Gastrocnemius medialis (tissue), 4 donors: Measurements from ENCODE around the gene NPTXR. TPM values are rescaled to one million over a fixed set of nuclear protein-coding genes. Genes with fewer than 3 reads are reported as not detected.

Experiments used
- ATAC-seq, 2 donors: fragments of 150-250 bp; one replicate each; pipeline ENCODE4 v1.9.1; 2016
- DNase-seq, 2 donors: peaks; one replicate each; pipeline ENCODE4 v3.0.0-alpha.2; 2019
- H3K27ac ChIP-seq, 4 donors: fragments of 200-600 bp; sonication (generic); 1 replicate in 1 of 4; 2 replicates in 3 of 4; pipeline ENCODE4 v1.5.1; 2016 to 2018; ENCODE audit warnings: mild to moderate bottlenecking in 2 of 4, moderate library complexity in 1 of 4
- H3K27me3 ChIP-seq, 3 donors: fragments of 200-600 bp; sonication (generic) in 2 of 3; 1 replicate in 1 of 3; 2 replicates in 2 of 3; pipeline versions ENCODE4 v1.5.1 to v1.6.0; 2016 to 2019; ENCODE audit warnings: mild to moderate bottlenecking in 1 of 3, moderate library complexity in 1 of 3
- H3K36me3 ChIP-seq, 2 donors: fragments of 200-600 bp; sonication (generic) in 1 of 2; one replicate each; pipeline ENCODE4 v1.5.1; 2017 to 2018
- H3K4me1 ChIP-seq, 2 donors: fragments of 200-600 bp; sonication (generic) in 1 of 2; one replicate each; pipeline ENCODE4 v1.5.1; 2016 to 2017; ENCODE audit warnings: mild to moderate bottlenecking in 2 of 2
- H3K4me3 ChIP-seq, 4 donors: fragments of 200-600 bp; sonication (generic) in 3 of 4; 1 replicate in 1 of 4; 2 replicates in 3 of 4; pipeline ENCODE4 v1.5.1; 2016 to 2019; ENCODE audit warnings: mild to moderate bottlenecking in 2 of 4
- H3K9me3 ChIP-seq, 3 donors: fragments of 200-600 bp; sonication (generic) in 2 of 3; 1 replicate in 1 of 3; 2 replicates in 2 of 3; pipeline ENCODE4 v1.5.1; 2016 to 2019
- CTCF ChIP-seq, 5 experiments: fragments of 450-650 bp in 3 of 5; fragments of 200-600 bp in 2 of 5; sonication (generic) in 2 of 5; IDR thresholded peaks in 4 of 5; conservative IDR thresholded peaks in 1 of 5; 1 replicate in 4 of 5; 2 replicates in 1 of 5; pipeline ENCODE4 v1.5.1; 2016 to 2019; ENCODE audit warnings: antibody characterized with exemption in 5 of 5, mild to moderate bottlenecking in 3 of 5, moderate library complexity in 3 of 5
- POLR2A ChIP-seq, 2 donors: fragments of 450-650 bp; IDR thresholded peaks; one replicate each; pipeline ENCODE4 v1.6.1; 2017; ENCODE audit warnings: antibody characterized with exemption in 2 of 2, mild to moderate bottlenecking in 2 of 2, moderate library complexity in 2 of 2
- in situ Hi-C, 4 donors: fragments of 200-750 bp; cut with MboI; loops; one replicate each; pipeline versions ENCODE4 v1.15.0 to v1.8.0; 2017; ENCODE audit warnings: low sequenced_read_pairs in 4 of 4
- intact Hi-C: fragments of 100-400 bp; cut with DNase I; formaldehyde crosslinking; loops from one replicate; pipeline ENCODE4 v1.15.1; 2023; ENCODE audit warnings: low total_unique reads
- total RNA-seq, 4 donors: library from RNA; depleted of rRNA; stranded (reverse); fragments of >200 nt; gene quantifications; one replicate each; pipeline versions ENCODE4 v1.1.0 to v1.2.3, GENCODE V29; 2016

The NPTXR gene
- total RNA-seq, 4 donors from 2014 or later = 0.25 to 5.0 (median 0.73) TPM

DNA sequence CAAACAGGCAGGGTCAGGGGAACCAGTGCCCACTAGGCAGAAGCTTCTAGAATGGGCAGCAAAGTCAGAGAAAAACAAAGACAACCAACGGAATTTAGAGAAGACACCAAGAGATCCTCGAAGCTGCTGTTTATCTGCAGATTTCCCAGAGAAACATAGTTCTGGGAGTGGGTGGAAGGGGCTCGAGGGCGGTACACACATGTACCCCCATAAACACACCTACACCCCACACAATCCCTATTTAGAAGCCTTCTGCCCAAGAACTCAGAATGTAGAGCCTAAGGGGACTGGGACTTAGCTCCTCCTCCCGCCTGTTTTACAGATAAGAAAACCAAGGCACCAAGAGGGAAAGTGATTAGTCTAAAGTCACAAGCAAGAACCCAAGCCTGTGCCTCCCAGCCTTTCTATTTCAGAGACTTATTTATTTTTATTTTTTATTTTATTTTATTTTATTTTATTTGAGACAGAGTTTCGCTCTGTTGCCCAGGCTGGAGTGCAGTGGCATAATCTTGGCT, 6.4 kb downstream of the NPTXR start:
- H3K27ac ChIP-seq = no peak overlapping the region
- no peak overlapping the region for H3K4me3 ChIP-seq
- no peak for TF ChIP-seq POLR2A (IDR thresholded peaks at IDR 0.05)
- no peak for TF ChIP-seq CTCF (IDR thresholded peaks at IDR 0.05 in 4 of 5, conservative IDR thresholded peaks at IDR 0.05 in 1 of 5)
- H3K27me3 ChIP-seq = peaks cover 31 to 37% (median 37%) of the 10 kb centered on the region in 3 donors
- H3K4me1 ChIP-seq = no peaks in the 10 kb centered on the region
- no peak for ATAC-seq
- no peaks in the 10 kb centered on the region for H3K36me3 ChIP-seq
- H3K9me3 ChIP-seq = no peaks in the 10 kb centered on the region
- DNase-seq = no peak
- intact Hi-C loops = no loop called here
- in situ Hi-C loops = no loop called here

DNA sequence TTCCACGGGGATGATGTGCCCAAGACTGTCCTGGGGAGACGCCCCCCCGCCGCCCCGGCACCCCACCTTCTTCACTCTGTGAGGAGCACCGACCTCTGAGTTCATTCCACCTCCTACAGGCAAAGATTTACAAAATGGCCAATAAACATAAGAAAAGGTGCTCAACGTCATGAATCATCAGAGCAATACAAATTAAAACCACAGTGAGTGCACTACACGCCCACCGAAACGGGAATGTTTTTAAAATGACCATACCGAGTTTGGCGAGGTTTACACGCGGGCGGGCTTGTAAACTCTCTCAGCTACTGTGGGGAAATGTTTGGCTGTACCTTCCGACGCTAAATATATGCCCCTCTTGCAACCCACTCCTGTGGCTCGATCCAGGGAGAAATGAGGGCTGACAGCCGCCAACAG, 7.9 kb downstream of the NPTXR start:
- in situ Hi-C loops = no loop called here
- Histone ChIP-seq H3K4me1 (no peaks in the 10 kb centered on the region), H3K27ac (no peak overlapping the region), H3K9me3 (no peaks in the 10 kb centered on the region), H3K4me3 (no peak overlapping the region), H3K27me3 (peaks cover 22 to 27% (median 24%) of the 10 kb centered on the region in 3 donors), H3K36me3 (no peaks in the 10 kb centered on the region)
- TF ChIP-seq CTCF (IDR thresholded peaks at IDR 0.05 in 4 of 5, conservative IDR thresholded peaks at IDR 0.05 in 1 of 5) (no peak), POLR2A (IDR thresholded peaks at IDR 0.05) (no peak)
- intact Hi-C loops = no loop called here
- DNase-seq (no peak), ATAC-seq (no peak)

GRCh38 chr22:38834991-38835390, 8.8 kb downstream of the NPTXR start:
- ATAC-seq (no peak), DNase-seq (no peak)
- Histone ChIP-seq H3K9me3 (no peaks in the 10 kb centered on the region), H3K27ac (no peak overlapping the region), H3K4me1 (no peaks in the 10 kb centered on the region), H3K27me3 (peaks cover 21 to 24% (median 24%) of the 10 kb centered on the region in 3 donors), H3K36me3 (no peaks in the 10 kb centered on the region), H3K4me3 (no peak overlapping the region)
- in situ Hi-C loops (no loop called here), intact Hi-C loops (no loop called here)
- TF ChIP-seq POLR2A (IDR thresholded peaks at IDR 0.05) (no peak), CTCF (IDR thresholded peaks at IDR 0.05 in 4 of 5, conservative IDR thresholded peaks at IDR 0.05 in 1 of 5) (no peak)

DNA sequence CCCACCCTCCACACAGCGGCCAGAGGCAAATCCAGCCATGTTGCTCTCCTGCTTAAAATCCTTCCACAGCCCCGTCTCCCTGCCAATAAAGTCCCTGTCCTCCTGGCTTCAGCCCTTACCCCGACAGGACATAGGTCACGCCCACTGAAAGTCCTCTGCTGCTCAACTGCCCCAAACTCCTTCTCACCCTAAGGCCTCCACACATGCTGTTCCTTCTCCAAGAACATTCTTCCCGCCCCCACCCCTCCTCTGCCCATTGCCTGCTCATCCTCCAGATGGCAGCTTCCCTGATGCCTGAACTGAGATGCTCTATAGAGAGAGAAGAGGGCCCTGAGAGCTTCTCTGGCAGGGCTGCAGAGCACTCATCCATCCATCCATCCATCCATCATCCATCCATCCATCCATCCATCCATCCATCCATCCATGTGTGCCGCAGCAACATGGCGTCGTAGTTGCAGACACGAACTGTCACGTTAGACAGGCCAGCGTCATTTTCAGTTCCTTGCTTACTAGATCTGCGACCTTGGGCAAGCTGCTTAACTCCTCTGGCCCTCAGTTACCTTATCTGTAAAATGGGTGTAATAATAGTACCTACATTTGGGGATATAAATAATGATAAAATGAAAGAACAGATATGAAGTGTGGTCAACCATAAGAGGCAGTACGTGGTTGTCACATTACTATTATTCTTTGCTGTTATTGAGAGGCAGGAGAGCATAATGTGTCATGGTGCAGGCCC, 9.4 kb downstream of the NPTXR start:
- intact Hi-C loops (no loop called here), in situ Hi-C loops (no loop called here)
- DNase-seq (no peak), ATAC-seq (no peak)
- Histone ChIP-seq H3K27ac (no peak overlapping the region), H3K4me1 (no peaks in the 10 kb centered on the region), H3K9me3 (no peaks in the 10 kb centered on the region), H3K4me3 (no peak overlapping the region), H3K27me3 (peaks cover 21 to 25% (median 24%) of the 10 kb centered on the region in 3 donors), H3K36me3 (no peaks in the 10 kb centered on the region)
- TF ChIP-seq POLR2A (IDR thresholded peaks at IDR 0.05) = no peak
- no peak for TF ChIP-seq CTCF (IDR thresholded peaks at IDR 0.05 in 4 of 5, conservative IDR thresholded peaks at IDR 0.05 in 1 of 5)
